PC-9 (cell line): ENCODE data around the gene SLC9A9.

Experiments used
- CTCF ChIP-seq: fragments of 200-600 bp; sonication (generic); conservative IDR thresholded peaks from 2 replicates; pipeline ENCODE4 v1.6.1; 2017; ENCODE audit warnings: mixed run types, antibody characterized with exemption, mild to moderate bottlenecking, moderate library complexity
- EZH2 ChIP-seq: fragments of 200-600 bp; sonication (generic); IDR thresholded peaks from 2 replicates; pipeline ENCODE4 v1.8.0; 2017; ENCODE audit warnings: antibody characterized with exemption, low read depth

GRCh38 chr3:143596957-143597642 lies 251.2 kb downstream of the SLC9A9 start:
- TF ChIP-seq CTCF (no peak), EZH2 (no peak)
